ENCODE data around the gene ZNF606. TPM values are rescaled to one million over a fixed set of nuclear protein-coding genes. Genes with fewer than 3 reads are reported as not detected.

Gene ZNF606
- total and polyA plus RNA-seq, 9 donors = 10.5 to 20.5 (median 12.3) TPM

DNA sequence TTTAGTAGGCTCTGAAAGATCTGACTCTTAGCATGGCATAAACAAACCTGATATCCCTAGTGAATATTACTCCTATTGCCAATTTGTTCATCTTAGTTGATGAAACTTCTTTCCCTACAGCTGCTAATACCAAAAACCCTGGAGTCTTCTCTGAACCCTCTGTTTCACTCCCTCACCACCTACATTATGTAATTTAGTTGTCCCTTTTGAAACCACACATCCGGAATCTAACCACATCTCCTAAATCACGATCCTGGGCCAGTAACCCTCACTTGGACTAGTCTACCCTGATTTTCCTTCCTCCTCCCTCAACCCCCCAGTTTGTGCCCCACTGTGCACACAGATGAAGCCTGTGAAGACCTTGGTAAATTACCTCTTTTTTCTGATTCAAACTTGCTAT lies 56.3 kb downstream of the ZNF606 start:
- peaks cover 31% of the 10 kb centered on the region for H3K36me3 ChIP-seq (ENCODE audit: control insufficient read depth, insufficient read depth, low read length)
- H3K4me3 ChIP-seq (ENCODE audit: low read length) = peak overlapping the region; percentile 69
- no peak for DNase-seq
- WGBS (ENCODE audit: insufficient coverage) = 72% methylated on average over 2 of the region's 2 CpGs
- H3K4me1 ChIP-seq (ENCODE audit: control insufficient read depth, insufficient read depth, low read length) = peaks cover 10% of the 10 kb centered on the region
- no peak overlapping the region for H3K27ac ChIP-seq (ENCODE audit: low read length)
- H3K9me3 ChIP-seq (replicated peaks; ENCODE audit: control insufficient read depth, low read depth, low read length) = peaks cover 40% of the 10 kb centered on the region
- H3K27me3 ChIP-seq (ENCODE audit: control insufficient read depth, insufficient read depth, low read length) = no peaks in the 10 kb centered on the region

DNA sequence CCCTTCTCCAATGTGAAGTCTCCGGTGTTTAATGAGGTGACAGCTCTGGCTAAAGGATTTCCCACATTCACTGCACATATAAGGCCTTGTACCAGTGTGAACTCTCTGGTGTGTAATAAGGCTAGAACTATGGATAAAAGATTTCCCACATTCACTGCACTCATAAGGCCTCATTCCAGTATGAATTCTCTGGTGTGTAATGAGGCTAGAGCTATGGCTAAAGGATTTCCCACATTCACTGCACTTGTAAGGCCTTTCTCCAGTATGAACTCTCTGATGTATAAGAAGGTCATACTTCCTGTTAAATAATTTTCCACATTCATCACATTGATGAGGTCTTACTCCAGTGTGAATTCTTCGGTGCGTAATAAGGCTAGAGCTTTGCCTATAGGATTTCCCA lies 61.0 kb downstream of the ZNF606 start:
- Histone ChIP-seq H3K36me3 (ENCODE audit: control insufficient read depth, insufficient read depth, low read length) (peaks cover 40% of the 10 kb centered on the region), H3K9me3 (replicated peaks; ENCODE audit: control insufficient read depth, low read depth, low read length) (peaks cover 58% of the 10 kb centered on the region), H3K27me3 (ENCODE audit: control insufficient read depth, insufficient read depth, low read length) (no peaks in the 10 kb centered on the region), H3K4me1 (ENCODE audit: control insufficient read depth, insufficient read depth, low read length) (peaks cover 6% of the 10 kb centered on the region), H3K27ac (ENCODE audit: low read length) (no peak overlapping the region), H3K4me3 (ENCODE audit: low read length) (no peak overlapping the region)
- WGBS (ENCODE audit: insufficient coverage) = 100% methylated on average over 2 of the region's 3 CpGs
- no peak for DNase-seq

DNA sequence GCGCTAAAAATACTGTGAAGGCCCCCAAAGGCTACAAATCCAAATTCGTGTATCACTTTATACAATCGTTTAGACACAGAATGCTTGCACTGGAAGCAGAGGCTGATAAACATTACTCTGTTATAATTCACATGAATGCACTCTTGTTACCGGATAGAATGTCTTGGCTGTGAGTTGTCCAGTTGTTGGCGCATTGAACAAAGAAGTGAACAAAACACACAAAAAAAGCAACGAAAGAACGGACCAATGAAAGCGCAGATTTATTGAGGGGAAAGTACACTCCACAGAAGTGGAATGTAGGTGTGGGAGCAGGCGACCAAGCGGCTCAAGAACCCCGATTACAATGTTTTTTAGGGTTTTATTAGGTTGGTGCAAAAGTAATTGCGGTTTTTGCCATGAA lies 66.9 kb downstream of the ZNF606 start:
- no peak overlapping the region for H3K4me3 ChIP-seq (ENCODE audit: low read length)
- H3K36me3 ChIP-seq (ENCODE audit: control insufficient read depth, insufficient read depth, low read length) = peaks cover 23% of the 10 kb centered on the region
- no peak for DNase-seq
- H3K27me3 ChIP-seq (ENCODE audit: control insufficient read depth, insufficient read depth, low read length) = no peaks in the 10 kb centered on the region
- no peak overlapping the region for H3K27ac ChIP-seq (ENCODE audit: low read length)
- peaks cover 54% of the 10 kb centered on the region for H3K9me3 ChIP-seq (replicated peaks; ENCODE audit: control insufficient read depth, low read depth, low read length)
- H3K4me1 ChIP-seq (ENCODE audit: control insufficient read depth, insufficient read depth, low read length) = peaks cover 5% of the 10 kb centered on the region
- 86% methylated on average over 9 of the region's 12 CpGs for WGBS (ENCODE audit: insufficient coverage)

DNA sequence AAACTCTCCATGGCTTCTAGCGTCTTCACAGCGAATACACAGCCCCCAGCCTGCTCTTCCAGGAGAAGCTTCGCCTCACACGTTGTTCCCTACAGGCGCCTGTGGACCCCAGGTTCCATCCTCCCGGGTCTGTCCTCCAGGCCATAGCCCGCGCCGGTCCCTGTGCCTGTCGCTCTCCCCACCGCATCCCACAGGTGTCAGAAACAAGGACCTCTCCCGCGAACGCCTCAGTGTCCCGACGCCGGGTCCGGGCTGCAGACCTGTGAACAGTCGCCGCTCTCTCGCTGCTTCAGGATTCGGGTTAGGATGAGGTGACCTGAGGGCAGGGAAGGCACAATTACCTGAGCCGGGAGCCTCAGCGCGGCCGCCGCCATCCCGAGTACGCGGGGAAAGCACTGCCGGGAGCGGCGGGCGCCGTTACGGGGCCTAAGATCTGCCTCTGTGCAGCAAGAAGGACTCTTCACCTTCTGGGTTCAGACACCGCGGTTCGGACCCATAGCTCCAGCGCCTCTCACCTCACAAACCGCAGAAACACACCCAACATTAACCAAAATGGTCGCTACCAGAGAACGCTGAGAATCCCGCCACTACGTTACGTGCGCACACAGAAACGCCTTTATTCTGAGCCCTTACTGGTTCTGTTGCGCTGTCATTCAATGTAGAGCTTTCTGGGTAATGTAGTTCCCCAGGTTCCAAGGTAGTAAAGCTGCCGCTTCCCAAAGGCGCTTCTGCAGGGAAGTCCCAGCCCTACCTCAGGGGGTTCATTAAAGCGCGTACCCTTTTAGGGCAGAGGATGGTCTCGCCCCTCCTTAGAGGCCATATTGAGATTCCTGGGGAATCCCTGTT lies 67.6 kb downstream of the ZNF606 start, which contains the start of gene ZNF418:
TSS of gene ZNF418 (minus strand) at position 583 of the 846 bp plus-strand sequence. CDS start 1,580 bp downstream, outside the sequence.
- no peaks in the 10 kb centered on the region for H3K27me3 ChIP-seq (ENCODE audit: control insufficient read depth, insufficient read depth, low read length)
- under 1% methylated on average over 41 of the region's 54 CpGs for WGBS (ENCODE audit: insufficient coverage)
- peak within 1 kb of the TSS; percentile 70 for H3K27ac ChIP-seq (ENCODE audit: low read length)
- peaks cover 5% of the 10 kb centered on the region for H3K4me1 ChIP-seq (ENCODE audit: control insufficient read depth, insufficient read depth, low read length)
- peak within 1 kb of the TSS; percentile 73 for H3K4me3 ChIP-seq (ENCODE audit: low read length)
- H3K36me3 ChIP-seq (ENCODE audit: control insufficient read depth, insufficient read depth, low read length) = peaks cover 28% of the 10 kb centered on the region
- peaks cover 59% of the 10 kb centered on the region for H3K9me3 ChIP-seq (replicated peaks; ENCODE audit: control insufficient read depth, low read depth, low read length)
- DNase-seq = peak; percentile 94

DNA sequence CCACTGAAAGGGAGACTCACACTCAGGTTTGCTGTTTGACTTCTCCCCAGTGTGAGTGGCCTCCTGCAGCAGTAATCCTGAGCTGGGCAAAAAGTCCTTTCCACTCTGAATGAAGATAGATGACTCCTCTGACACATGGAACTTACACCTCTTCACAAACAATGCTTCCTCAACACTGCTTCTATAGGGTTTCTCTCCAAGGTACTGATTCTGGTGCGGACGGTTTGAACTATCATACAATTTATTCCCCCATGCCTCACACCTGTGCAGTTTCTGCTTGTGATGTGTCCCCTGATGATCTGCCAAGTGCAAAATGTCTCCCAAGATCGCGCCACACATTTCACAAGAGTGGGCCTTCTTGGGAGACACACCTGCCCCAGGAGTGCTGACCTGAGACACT lies 75.0 kb downstream of the ZNF606 start:
- WGBS (ENCODE audit: insufficient coverage) = 98% methylated on average over 4 of the region's 4 CpGs
- Histone ChIP-seq H3K27ac (ENCODE audit: low read length) (no peak overlapping the region), H3K27me3 (ENCODE audit: control insufficient read depth, insufficient read depth, low read length) (no peaks in the 10 kb centered on the region), H3K4me1 (ENCODE audit: control insufficient read depth, insufficient read depth, low read length) (no peaks in the 10 kb centered on the region), H3K4me3 (ENCODE audit: low read length) (no peak overlapping the region), H3K36me3 (ENCODE audit: control insufficient read depth, insufficient read depth, low read length) (peaks cover 67% of the 10 kb centered on the region), H3K9me3 (replicated peaks; ENCODE audit: control insufficient read depth, low read depth, low read length) (peaks cover 70% of the 10 kb centered on the region)
- DNase-seq = no peak

Other genes with a start within 250 kb of the ZNF606 start
- 20.7 TPM for gene ZNF586, start 233.1 kb downstream of the ZNF606 start, total RNA-seq
- gene ZNF586, start 233.1 kb downstream of the ZNF606 start, polyA plus RNA-seq (ENCODE audit: insufficient read depth in 1 of 8, insufficient read length in 8 of 8, low replicate concordance in 1 of 8) = 10 to 100 TPM in 7 of 8 donors, 1 to 10 TPM in 1; 9.2 to 13.4 (median 11.0) TPM
- 5.5 TPM for gene ZNF552, start 187.9 kb downstream of the ZNF606 start, total RNA-seq
- 1 to 10 TPM; 2.8 to 9.3 (median 4.2) TPM for gene ZNF552, start 187.9 kb downstream of the ZNF606 start, polyA plus RNA-seq (ENCODE audit: insufficient read depth in 1 of 8, insufficient read length in 8 of 8, low replicate concordance in 1 of 8)
- gene ZNF587B, start 172.5 kb downstream of the ZNF606 start, total RNA-seq = 10.5 TPM
- 1 to 10 TPM; 3.3 to 6.9 (median 4.3) TPM for gene ZNF587B, start 172.5 kb downstream of the ZNF606 start, polyA plus RNA-seq (ENCODE audit: insufficient read depth in 1 of 8, insufficient read length in 8 of 8, low replicate concordance in 1 of 8)
- gene ZNF587, start 153.0 kb downstream of the ZNF606 start, total RNA-seq = 19.3 TPM
- 10 to 100 TPM in 7 of 8 donors, 1 to 10 TPM in 1; 7.5 to 20.6 (median 12.6) TPM for gene ZNF587, start 153.0 kb downstream of the ZNF606 start, polyA plus RNA-seq (ENCODE audit: insufficient read depth in 1 of 8, insufficient read length in 8 of 8, low replicate concordance in 1 of 8)
- 10.8 TPM for gene ZNF814, start 113.8 kb downstream of the ZNF606 start, total RNA-seq
- 10 to 100 TPM; 15.7 to 29.7 (median 22.0) TPM for gene ZNF814, start 113.8 kb downstream of the ZNF606 start, polyA plus RNA-seq (ENCODE audit: insufficient read depth in 1 of 8, insufficient read length in 8 of 8, low replicate concordance in 1 of 8)
- 16.4 TPM for gene ZNF417, start 86.2 kb downstream of the ZNF606 start, total RNA-seq
- 10 to 100 TPM in 6 of 8 donors, 1 to 10 TPM in 2; 7.7 to 15.4 (median 11.0) TPM for gene ZNF417, start 86.2 kb downstream of the ZNF606 start, polyA plus RNA-seq (ENCODE audit: insufficient read depth in 1 of 8, insufficient read length in 8 of 8, low replicate concordance in 1 of 8)
- 14.1 TPM for gene ZNF418, start 67.4 kb downstream of the ZNF606 start, total RNA-seq
- gene ZNF418, start 67.4 kb downstream of the ZNF606 start, polyA plus RNA-seq (ENCODE audit: insufficient read depth in 1 of 8, insufficient read length in 8 of 8, low replicate concordance in 1 of 8) = 10 to 100 TPM in 1 of 8 donors, 1 to 10 TPM in 7; 6.7 to 15.6 (median 8.3) TPM
- gene ZNF256, start 55.1 kb downstream of the ZNF606 start, total RNA-seq = 6.7 TPM
- gene ZNF256, start 55.1 kb downstream of the ZNF606 start, polyA plus RNA-seq (ENCODE audit: insufficient read depth in 1 of 8, insufficient read length in 8 of 8, low replicate concordance in 1 of 8) = 1 to 10 TPM; 5.0 to 6.0 (median 5.5) TPM
- gene C19orf18, start 28.3 kb downstream of the ZNF606 start, total RNA-seq = 0.89 TPM
- gene C19orf18, start 28.3 kb downstream of the ZNF606 start, polyA plus RNA-seq (ENCODE audit: insufficient read depth in 1 of 8, insufficient read length in 8 of 8, low replicate concordance in 1 of 8) = 1 to 10 TPM in 4 of 8 donors, under 1 TPM in 4; 0.31 to 2.4 (median 1.00) TPM
- 0.35 TPM for gene ZSCAN1, start 31.2 kb upstream of the ZNF606 start, total RNA-seq
- gene ZSCAN1, start 31.2 kb upstream of the ZNF606 start, polyA plus RNA-seq (ENCODE audit: insufficient read depth in 1 of 8, insufficient read length in 8 of 8, low replicate concordance in 1 of 8) = 1 to 10 TPM in 6 of 8 donors, under 1 TPM in 2; 0.55 to 1.8 (median 1.1) TPM
- 11.7 TPM for gene ZNF135, start 56.5 kb upstream of the ZNF606 start, total RNA-seq
- 10 to 100 TPM; 11.1 to 16.8 (median 12.4) TPM for gene ZNF135, start 56.5 kb upstream of the ZNF606 start, polyA plus RNA-seq (ENCODE audit: insufficient read depth in 1 of 8, insufficient read length in 8 of 8, low replicate concordance in 1 of 8)
- gene ZSCAN18, start 95.4 kb upstream of the ZNF606 start, total RNA-seq = 68.8 TPM
- 10 to 100 TPM; 55.6 to 83.4 (median 64.2) TPM for gene ZSCAN18, start 95.4 kb upstream of the ZNF606 start, polyA plus RNA-seq (ENCODE audit: insufficient read depth in 1 of 8, insufficient read length in 8 of 8, low replicate concordance in 1 of 8)
- gene ZNF329, start 148.0 kb upstream of the ZNF606 start, total RNA-seq = 19.0 TPM
- gene ZNF329, start 148.0 kb upstream of the ZNF606 start, polyA plus RNA-seq (ENCODE audit: insufficient read depth in 1 of 8, insufficient read length in 8 of 8, low replicate concordance in 1 of 8) = 10 to 100 TPM in 7 of 8 donors, 1 to 10 TPM in 1; 9.8 to 13.6 (median 12.4) TPM
- 10.0 TPM for gene ZNF274, start 180.2 kb upstream of the ZNF606 start, total RNA-seq
- 10 to 100 TPM in 1 of 8 donors, 1 to 10 TPM in 7; 8.0 to 10.7 (median 8.8) TPM for gene ZNF274, start 180.2 kb upstream of the ZNF606 start, polyA plus RNA-seq (ENCODE audit: insufficient read depth in 1 of 8, insufficient read length in 8 of 8, low replicate concordance in 1 of 8)
- gene ZNF544, start 226.1 kb upstream of the ZNF606 start, total RNA-seq = 24.2 TPM
- gene ZNF544, start 226.1 kb upstream of the ZNF606 start, polyA plus RNA-seq (ENCODE audit: insufficient read depth in 1 of 8, insufficient read length in 8 of 8, low replicate concordance in 1 of 8) = 10 to 100 TPM; 13.2 to 22.6 (median 15.7) TPM